ENCODE results near the gene CEP95. TPM values are rescaled to one million over a fixed set of nuclear protein-coding genes. Genes with fewer than 3 reads are reported as not detected.

The CEP95 gene
- total and polyA plus RNA-seq, 10 of the 15 experiments (the other 5 are each of a cell fraction or from before 2014, with no cell fraction given): 17.7 to 54.9 (median 29.6) TPM

DNA sequence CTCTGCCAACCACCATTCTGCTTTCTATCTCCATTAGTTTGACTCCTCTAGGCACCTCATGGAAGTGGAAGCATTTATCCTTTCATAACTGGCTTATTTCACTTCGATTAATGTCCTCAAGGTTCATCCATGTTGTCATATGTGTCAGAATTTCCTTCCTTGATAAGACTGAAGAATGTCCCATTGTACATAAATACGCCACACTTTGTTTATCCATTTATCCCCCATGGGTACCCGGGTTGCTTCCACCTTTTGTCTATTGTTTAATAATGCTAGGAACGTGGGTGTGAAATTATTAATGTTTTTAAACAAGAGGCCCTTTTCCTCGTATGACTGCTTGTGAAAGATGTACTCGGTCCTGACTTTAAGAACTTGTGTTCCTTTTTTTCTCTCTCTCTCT is 45.0 kb upstream of the CEP95 start:
- in situ Hi-C loops (cut with MboI): no loop called here
- CTCF ChIA-PET: no interaction called here
- H2AFZ ChIP-seq (ENCODE audit: control insufficient read depth, low read depth, low read length): no peak overlapping the region

More for the DNA sequence above, 45.0 kb upstream of the CEP95 start:
- Histone ChIP-seq H3K4me2 (ENCODE audit: control insufficient read depth, insufficient read depth) (no peak overlapping the region), H3K27me3 (replicated peaks in 1 of 2; ENCODE audit: control insufficient read depth in 2 of 2, insufficient read depth in 2 of 2, low read length in 1 of 2) (no peaks in the 10 kb centered on the region), H3K27ac (ENCODE audit: control insufficient read depth, insufficient read depth) (no peak overlapping the region), H3K36me3 (ENCODE audit: control insufficient read depth in 2 of 2, insufficient read depth in 2 of 2, low read length in 1 of 2) (no peaks in the 10 kb centered on the region), H3K9ac (ENCODE audit: control insufficient read depth, insufficient read depth, low read length) (no peak overlapping the region), H4K20me1 (ENCODE audit: control insufficient read depth, insufficient read depth) (no peaks in the 10 kb centered on the region), H3K4me3 (no peak overlapping the region), H3K9me3 (replicated peaks; ENCODE audit: control insufficient read depth, insufficient read depth, low read length) (no peaks in the 10 kb centered on the region; the same call in 2 of the 3 replicates), H3K79me2 (ENCODE audit: control insufficient read depth, insufficient read depth, low read length) (no peaks in the 10 kb centered on the region), H3K4me1 (ENCODE audit: control insufficient read depth, insufficient read depth, low read length) (peaks cover 10% of the 10 kb centered on the region)
- BruUV-seq (replicated peaks): no TSS peak
- POLR2A ChIA-PET: no interaction called here
- TF ChIP-seq, protein P1, sequence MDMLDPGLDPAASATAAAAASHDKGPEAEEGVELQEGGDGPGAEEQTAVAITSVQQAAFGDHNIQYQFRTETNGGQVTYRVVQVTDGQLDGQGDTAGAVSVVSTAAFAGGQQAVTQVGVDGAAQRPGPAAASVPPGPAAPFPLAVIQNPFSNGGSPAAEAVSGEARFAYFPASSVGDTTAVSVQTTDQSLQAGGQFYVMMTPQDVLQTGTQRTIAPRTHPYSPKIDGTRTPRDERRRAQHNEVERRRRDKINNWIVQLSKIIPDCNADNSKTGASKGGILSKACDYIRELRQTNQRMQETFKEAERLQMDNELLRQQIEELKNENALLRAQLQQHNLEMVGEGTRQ (IDR thresholded peaks at IDR 0.05; ENCODE audit: borderline replicate concordance, low read depth, low read length): no peak
- TF ChIP-seq, protein P2, sequence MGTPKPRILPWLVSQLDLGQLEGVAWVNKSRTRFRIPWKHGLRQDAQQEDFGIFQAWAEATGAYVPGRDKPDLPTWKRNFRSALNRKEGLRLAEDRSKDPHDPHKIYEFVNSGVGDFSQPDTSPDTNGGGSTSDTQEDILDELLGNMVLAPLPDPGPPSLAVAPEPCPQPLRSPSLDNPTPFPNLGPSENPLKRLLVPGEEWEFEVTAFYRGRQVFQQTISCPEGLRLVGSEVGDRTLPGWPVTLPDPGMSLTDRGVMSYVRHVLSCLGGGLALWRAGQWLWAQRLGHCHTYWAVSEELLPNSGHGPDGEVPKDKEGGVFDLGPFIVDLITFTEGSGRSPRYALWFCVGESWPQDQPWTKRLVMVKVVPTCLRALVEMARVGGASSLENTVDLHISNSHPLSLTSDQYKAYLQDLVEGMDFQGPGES (IDR thresholded peaks at IDR 0.05): no peak
- TF ChIP-seq IRF4 (IDR thresholded peaks at IDR 0.05; ENCODE audit: low read depth, low read length): no peak
- TF ChIP-seq, protein P3, sequence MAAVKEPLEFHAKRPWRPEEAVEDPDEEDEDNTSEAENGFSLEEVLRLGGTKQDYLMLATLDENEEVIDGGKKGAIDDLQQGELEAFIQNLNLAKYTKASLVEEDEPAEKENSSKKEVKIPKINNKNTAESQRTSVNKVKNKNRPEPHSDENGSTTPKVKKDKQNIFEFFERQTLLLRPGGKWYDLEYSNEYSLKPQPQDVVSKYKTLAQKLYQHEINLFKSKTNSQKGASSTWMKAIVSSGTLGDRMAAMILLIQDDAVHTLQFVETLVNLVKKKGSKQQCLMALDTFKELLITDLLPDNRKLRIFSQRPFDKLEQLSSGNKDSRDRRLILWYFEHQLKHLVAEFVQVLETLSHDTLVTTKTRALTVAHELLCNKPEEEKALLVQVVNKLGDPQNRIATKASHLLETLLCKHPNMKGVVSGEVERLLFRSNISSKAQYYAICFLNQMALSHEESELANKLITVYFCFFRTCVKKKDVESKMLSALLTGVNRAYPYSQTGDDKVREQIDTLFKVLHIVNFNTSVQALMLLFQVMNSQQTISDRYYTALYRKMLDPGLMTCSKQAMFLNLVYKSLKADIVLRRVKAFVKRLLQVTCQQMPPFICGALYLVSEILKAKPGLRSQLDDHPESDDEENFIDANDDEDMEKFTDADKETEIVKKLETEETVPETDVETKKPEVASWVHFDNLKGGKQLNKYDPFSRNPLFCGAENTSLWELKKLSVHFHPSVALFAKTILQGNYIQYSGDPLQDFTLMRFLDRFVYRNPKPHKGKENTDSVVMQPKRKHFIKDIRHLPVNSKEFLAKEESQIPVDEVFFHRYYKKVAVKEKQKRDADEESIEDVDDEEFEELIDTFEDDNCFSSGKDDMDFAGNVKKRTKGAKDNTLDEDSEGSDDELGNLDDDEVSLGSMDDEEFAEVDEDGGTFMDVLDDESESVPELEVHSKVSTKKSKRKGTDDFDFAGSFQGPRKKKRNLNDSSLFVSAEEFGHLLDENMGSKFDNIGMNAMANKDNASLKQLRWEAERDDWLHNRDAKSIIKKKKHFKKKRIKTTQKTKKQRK (IDR thresholded peaks at IDR 0.05; ENCODE audit: low read depth, low read length): no peak
- no peak for TF ChIP-seq CEBPB (IDR thresholded peaks at IDR 0.05; ENCODE audit: borderline replicate concordance in 1 of 2, low read depth in 2 of 2, low read length in 2 of 2)
- TF ChIP-seq ZZZ3 (IDR thresholded peaks at IDR 0.05; ENCODE audit: control insufficient read depth, insufficient read length, low read depth): no peak
- no peak for TF ChIP-seq STAT1 (conservative IDR thresholded peaks at IDR 0.05)
- TF ChIP-seq, protein P4, sequence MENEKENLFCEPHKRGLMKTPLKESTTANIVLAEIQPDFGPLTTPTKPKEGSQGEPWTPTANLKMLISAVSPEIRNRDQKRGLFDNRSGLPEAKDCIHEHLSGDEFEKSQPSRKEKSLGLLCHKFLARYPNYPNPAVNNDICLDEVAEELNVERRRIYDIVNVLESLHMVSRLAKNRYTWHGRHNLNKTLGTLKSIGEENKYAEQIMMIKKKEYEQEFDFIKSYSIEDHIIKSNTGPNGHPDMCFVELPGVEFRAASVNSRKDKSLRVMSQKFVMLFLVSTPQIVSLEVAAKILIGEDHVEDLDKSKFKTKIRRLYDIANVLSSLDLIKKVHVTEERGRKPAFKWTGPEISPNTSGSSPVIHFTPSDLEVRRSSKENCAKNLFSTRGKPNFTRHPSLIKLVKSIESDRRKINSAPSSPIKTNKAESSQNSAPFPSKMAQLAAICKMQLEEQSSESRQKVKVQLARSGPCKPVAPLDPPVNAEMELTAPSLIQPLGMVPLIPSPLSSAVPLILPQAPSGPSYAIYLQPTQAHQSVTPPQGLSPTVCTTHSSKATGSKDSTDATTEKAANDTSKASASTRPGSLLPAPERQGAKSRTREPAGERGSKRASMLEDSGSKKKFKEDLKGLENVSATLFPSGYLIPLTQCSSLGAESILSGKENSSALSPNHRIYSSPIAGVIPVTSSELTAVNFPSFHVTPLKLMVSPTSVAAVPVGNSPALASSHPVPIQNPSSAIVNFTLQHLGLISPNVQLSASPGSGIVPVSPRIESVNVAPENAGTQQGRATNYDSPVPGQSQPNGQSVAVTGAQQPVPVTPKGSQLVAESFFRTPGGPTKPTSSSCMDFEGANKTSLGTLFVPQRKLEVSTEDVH (IDR thresholded peaks at IDR 0.05; ENCODE audit: low read depth, partially characterized antibody): no peak
- TF ChIP-seq SPI1 (IDR thresholded peaks at IDR 0.05; ENCODE audit: borderline replicate concordance, insufficient read depth, low read depth, low read length): no peak
- TF ChIP-seq BRCA1 (IDR thresholded peaks at IDR 0.05; ENCODE audit: low read depth, low read length): no peak
- no peak for TF ChIP-seq TCF12 (IDR thresholded peaks at IDR 0.05; ENCODE audit: low read depth, low read length)
- RAD21 ChIA-PET (ENCODE audit: unreplicated experiment): no interaction called here
- intact Hi-C loops (cut with micrococcal nuclease; ENCODE audit: unreplicated experiment): no loop called here
- 56% methylated on average over 6 of the region's 6 CpGs for WGBS (ENCODE audit: insufficient coverage, insufficient replicate concordance, low lambda C conversion rate, missing lambda C conversion rate)
- SMC1A ChIA-PET (ENCODE audit: uncharacterized antibody, unreplicated experiment): interaction anchor here (1.2 kb wide), 1 partner anchor 41 kb away, joined by 4 read pairs; no protein-coding TSS in a partner anchor
- FAIRE-seq: no peak
- no peak for DNase-seq (ENCODE audit: low read depth, low spot score)
- no peak for ATAC-seq

All from GM12878 (cell line).